NCI-H2029 (cell line): ENCODE results near the gene TMEM52.
A peak's percentile ranks its signal among the peaks of the same experiment; 100 is the strongest.

ENCODE experiments used
- DNase-seq: peaks from one replicate; lab custom pipeline; 2025; lab: John Stamatoyannopoulos, UW

Gene TMEM52

DNA sequence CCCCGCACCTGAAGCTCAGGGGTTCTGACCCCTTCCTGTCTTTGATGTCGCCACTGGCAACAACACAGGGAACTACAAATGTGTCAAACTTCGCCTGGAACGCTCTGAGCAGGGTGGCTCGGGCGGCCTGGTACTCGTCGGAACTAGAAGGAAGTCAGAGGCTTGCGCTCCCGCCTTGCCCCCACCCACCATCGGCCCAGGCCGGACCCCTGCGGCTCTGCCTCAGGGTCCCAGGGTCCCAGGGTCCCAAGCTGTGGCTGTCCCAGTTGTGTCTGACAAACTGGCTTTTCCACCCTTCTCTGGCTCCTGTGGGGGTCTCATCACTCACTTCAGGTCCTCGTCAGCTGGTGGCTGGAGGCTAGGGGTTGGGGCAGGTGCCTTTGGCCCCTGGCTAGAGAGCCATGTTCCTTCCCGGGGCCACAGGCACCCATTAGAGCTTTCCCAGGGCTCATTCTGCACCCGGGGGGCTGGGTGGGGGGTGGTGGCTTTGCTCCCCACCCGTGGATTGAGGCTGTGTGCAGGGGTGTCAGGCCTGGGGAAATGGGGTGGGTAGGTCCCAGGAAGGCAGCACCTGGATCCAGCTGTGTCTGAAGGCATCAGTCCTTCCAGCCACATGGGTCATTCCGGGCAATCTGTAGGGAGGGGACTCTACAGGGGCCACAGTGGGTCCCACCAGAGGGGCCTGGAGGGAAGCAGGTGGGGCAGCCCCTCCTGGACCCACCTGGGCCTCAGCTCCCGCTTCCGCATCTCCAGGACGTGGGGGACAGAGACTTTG is 8.0 kb upstream of the TMEM52 start:
- DNase-seq: no peak

DNA sequence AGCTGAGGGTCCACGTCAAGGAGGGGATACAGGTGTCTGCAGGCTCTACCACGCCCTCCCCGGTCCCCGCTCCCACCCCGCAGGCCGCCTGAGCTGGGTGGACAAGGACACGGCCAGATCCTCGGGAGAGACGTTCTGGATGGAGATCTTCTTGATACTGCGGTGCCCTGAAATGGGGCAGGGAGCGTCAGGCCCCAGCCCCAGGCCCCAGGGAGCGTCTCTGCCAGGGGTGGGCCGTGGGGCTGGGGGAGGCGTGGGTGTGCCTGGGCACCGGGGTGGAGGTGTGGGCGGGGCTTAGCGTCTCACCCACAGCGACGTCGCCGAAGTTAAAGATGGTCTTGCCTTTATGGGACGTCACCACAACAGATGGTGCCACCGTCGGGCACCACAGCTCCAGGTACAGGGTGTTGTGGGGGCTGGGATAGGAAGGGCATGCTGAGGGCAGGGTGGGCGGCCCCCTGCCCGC is 7.3 kb upstream of the TMEM52 start:
- DNase-seq: no peak

DNA sequence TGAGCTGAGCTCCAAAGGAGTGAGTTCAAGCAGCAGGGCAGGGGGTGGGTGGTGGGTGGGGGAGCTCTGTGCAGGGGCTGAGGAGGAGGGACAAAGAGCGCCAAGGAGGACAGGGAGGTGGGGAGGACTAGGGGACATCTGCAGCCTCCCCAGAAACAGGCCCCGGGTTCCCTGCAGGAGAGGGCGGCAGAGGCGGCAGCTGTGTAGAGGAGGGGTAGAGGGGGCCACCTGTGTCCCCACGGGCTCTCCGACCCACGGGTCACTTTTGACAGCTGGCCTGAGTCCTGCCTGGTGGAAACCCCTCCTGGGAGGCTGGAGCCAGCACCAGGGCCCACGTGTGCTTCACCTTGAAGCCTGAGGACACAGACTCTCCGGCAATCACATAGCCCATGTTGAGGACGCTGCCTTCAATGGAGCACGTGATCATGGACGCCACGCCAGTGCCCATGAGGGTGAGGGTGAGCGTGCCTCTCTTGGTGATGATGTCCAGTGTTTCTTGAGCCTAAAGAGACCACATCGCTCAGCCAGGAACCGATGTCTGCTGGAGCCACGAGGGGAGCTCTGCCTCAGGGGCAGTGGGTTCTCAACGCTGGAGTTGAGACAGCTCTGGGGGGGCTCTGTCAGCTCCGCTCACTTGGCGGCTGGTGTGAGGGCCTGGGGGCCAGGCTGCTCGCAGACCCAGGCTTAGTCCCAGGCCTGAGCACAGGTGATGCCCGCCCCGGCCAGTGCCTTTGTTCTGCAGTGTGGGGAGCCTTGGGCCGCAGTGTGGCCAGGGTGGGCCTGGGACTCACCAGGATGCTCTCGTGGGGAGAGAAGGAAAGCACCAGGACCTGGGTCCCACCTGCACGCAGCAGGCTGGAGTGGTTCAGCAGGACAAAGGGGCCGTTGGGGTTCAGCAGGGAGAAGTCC is 6.6 kb upstream of the TMEM52 start:
- no peak for DNase-seq

DNA sequence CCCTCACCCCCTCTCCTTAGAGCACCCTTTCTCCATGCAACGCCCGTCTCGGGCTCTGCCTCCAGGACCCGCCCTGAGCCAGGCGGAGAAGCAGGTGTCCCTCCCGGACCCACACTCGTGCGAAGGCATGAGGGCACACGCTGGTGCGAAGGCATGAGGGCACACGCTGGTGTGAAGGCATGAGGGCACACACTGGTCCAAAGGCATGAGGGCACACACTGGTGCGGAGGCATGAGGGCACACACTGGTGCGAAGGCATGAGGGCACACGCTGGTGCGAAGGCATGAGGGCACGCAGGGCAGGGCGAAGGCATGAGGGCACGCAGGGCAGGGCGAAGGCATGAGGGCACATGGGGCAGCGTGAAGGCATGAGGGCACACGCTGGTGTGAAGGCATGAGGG is 5.8 kb upstream of the TMEM52 start:
- DNase-seq: no peak

DNA sequence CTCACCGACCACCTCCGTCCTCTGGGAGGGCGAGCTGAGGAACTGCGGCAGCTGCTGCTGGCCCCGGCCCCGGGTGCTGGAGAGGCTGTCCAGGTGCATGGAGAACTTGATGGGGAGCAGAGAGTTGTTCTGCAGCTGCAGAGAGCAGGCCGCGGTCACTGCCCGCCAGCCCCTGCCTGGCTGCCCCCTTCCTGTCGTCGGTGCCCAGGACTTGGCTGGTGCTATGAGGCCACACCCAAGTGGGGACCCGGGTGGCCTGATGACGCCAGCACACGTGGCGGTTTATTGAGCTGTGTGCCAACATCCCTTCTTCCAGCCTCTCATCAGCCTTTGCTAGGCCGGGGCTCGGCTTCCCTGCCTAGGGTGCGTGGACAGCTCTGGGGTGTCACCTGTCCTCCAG is 5.3 kb upstream of the TMEM52 start:
- DNase-seq: no peak

DNA sequence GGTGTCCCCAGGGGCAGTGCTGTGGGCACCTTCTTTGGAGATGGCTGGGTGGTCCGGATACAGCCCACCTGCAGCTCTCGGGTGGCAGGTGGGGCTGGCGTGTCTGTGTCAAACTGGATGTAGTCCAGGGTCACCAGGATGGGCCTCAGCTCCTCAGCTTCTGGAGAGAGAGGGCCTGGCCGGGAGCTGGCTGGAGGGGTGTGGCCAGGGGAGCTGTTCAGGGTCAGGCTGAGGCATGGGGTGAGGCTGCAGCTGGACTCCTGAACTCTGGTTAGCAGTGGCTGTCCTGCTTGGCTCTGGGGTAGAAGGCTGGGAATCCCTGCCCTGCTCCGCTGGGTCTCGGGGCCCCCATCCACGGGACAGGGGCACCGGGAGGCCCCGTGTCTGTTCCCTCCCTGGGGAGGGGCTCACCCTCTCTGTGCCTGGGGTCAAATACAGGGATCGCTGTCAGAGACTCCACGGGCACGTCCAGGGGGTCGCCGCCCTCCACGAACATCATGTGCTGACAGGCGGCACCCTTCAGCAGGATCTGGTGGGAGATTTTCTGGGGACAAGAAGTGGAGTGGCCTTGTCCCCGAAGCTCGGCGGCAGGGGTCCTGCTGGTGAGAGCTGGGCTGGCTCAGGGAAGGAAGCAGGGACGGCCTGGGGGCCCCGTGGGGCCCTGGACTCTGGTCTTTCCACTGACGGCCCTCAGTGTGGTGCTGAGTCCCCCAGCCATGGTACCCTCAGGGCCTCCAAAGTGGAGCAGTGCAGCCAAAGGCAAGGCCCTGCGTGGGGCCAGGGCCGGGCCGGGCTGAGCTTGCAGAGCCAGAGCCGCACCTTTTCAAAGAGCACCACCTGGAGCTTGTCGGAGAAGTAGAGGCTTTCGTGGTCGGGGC is 4.1 kb upstream of the TMEM52 start:
- DNase-seq: no peak

DNA sequence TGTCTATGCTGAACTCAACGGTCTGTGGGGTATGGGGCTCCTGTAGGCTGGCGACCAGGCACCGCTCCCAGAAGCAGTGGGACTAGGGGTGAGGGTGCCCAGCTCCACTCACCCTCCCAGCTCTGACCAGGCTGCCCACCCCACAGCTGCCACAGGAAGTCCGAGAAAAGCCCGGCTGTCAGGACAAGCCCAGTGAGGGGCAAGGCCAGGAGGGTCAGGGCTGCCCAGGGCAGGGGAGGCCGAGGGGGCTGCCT is 3.5 kb upstream of the TMEM52 start:
- DNase-seq: no peak

DNA sequence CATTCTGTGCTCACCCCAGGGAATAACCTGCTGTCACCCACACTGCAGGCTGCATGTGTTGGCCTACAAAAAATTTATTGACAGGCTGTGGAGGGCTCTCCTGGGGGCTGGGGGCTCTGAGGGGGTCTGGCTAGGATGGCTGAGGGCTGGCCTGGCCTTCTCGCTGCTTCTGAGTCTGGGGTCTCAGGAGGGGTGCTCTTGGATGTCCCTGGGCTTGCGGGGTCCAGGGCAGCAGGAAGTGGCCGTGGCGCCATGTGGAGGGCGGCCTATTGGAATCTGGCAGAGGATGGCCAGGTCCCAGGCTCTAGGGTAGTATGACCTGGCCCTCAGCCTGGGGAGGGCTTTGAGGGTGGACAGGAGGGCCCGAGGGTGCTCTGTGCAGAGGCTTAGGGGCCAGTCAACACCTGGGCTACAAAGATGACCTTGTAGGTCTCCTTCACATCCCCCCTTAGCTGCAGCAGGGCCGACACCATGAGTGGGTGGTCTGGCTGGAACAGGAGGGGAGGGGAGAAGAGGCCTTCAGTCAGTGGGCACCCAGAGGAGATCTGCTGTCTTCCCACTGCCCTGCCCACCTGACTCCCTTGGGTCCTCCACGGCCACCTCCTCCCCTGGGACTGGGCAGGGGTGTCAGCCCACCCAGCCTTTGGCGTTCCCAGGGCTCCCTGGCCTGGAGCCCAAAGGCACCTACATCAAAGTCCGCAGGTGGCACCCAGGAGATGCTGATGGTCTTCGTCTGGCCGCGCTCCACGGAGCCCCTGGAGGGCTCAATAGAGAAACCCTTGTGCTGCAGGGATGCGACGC is 3.0 kb upstream of the TMEM52 start:
- DNase-seq: no peak

DNA sequence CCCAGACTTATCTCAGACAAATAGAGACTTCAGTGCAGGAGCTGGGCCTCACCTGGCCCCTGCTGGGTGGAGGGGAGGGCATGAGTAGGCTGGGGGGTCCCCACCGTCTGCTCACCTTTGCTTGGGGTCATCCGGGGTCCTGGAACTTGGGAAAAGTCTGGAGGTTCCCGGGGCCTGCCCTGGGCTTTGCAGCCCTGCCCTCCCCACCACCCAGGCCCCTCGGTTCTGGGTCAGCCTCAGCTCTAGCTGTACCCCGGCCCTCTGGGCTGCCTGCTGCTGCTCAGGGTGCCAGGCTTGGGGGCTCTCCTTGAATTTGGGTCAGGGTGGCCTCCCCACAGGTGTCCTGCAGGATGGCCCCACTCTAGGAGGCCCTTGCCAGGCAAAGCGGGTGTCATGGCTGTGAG is 2.4 kb upstream of the TMEM52 start:
- DNase-seq: no peak

DNA sequence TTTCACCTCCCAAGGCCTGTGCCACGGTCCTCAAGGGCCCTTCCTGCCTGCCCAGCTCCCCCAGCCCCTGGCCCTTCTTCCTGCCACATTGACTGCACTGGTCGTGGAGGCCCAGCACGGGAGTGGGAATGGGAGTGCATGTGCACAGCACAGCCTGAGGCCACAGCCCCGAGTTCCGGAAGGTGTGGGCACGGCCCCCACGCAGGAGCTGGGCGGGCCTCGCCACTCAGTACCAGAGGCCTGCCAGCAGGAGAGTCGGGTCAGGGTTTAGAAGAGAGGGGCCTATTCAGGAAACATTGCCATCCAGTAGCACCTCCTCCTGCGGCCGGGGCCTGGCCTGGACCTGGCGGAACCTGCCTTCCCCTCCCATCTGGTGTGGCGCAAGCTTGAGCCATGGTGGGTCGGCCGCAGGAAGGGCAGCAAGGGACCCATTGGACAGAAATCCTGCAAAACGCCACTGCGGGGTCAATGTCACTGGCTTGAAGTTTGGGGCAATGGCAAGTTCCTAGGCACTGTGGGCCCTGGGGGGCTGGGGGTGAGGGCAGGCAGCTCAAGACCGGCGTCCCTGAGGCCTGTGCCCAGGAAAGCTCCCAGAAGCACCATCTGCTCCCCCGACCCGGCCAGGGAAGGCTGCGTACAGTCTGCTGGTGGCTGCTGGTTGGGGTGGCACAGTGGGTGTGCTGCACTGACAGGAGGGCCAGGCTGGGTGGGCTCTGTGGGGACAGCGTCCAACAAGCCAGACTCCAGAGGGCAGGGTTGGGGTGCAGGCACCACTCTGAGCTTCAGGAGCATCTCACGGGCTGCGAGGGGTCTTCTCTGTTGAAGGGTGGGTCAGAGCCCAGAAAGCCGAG is 1.8 kb upstream of the TMEM52 start:
- no peak for DNase-seq

DNA sequence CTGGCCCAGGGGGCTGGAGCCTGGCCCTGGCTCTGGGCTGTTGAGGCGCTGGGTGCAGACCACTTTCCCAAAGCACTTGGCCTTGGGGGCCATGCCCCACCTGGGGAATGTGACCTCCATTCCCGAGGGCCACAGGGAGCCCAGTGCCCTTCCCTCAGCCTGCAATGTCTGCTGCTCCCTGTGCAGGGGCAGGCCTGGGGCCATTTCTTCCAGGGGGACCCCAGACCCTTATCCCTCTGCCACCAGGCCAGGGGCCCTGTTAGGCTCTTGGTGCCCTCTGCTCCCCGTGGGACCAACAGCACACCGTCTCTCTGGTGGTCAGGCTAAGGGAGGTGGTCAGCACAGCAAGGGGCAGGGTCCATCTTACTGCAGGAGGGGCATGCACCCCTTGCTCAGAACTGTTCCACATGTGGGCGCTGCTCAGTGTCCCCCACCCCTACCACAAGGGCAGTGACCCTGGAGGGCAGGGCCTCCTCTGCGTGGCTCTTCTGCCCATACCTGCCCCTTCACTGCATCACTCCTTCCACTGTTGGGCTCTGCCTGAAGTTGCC is 1.1 kb upstream of the TMEM52 start:
- DNase-seq: no peak

DNA sequence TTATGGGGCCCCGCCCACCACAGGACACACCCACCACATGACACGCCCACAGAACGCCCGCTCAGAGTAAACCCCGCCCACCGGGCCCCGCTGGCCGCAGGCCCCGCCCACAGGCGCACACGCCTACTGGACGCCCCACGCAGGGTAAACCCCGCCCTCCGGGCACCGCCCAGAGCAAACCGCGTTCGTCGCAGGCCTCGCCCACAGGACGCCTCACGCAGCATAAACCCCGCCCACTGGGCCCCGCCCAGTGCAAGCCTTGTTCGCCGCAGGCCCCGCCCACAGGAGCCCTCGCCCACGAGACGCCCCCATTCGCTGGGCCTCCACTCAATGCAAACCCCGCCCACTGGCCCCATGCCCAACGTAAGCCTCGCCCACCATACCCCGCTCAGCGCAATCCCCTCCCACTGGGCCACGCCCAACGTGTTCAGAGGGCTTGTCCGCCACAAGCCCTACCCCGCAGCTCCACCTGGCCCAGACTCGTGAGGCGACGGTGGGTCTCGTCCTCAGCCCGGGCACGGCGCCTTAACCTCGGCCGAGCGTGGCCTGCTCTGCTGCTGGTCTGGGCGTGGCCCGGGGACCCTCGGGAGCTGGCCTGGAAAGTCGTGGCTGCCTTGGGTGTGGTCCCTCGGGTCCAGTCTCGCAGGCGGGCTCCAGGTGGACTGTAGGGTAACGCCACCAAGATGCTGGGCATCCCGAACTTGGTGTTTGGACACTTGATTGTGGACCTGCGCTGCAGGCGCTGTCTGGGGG is 401 bp upstream of the TMEM52 start:
- peak; percentile 96 for DNase-seq

DNA sequence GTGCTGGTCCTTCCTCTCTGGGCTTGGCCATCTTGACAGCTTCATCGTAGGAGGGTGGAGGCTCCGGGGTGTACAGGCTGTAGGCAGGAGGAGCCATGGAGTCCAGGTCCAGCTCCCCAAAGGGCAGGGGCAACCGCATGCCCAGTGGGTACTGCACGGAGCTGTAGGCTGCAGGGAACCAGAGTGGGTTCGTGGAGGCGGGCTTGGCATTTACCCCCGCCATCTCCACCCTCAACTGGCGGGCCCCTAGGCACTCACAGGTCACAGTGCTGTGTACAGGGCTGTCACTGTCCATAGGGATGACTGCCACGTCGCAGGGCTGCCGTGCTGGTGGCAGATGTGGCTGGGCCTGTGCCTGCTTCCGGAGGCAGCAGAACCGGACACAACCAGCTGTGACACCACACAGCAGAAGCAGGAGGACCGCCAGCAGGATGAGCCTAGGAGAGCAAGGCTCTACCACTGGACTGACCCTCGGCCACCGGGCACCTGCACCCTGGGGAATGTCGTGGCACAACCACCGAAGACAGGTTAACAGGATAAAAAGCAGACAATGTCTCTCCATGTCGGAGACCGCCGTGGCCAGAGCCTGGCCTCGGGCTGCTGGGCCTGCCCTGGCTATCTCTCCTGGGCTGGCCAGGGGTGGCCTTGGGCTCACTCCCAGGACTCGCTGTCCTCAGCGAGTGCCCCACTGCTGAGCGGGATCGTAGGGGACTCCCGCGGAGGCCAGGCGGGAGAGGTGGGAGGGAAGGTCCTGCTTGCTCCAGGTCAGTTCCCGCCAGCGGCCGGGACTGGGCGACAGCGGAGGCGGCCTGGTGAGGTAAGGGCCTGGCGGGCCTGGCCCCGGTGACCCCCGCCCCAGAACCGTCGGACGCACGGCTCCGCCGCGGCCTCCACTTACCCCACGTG is 831 bp downstream of the TMEM52 start:
- DNase-seq: no peak

DNA sequence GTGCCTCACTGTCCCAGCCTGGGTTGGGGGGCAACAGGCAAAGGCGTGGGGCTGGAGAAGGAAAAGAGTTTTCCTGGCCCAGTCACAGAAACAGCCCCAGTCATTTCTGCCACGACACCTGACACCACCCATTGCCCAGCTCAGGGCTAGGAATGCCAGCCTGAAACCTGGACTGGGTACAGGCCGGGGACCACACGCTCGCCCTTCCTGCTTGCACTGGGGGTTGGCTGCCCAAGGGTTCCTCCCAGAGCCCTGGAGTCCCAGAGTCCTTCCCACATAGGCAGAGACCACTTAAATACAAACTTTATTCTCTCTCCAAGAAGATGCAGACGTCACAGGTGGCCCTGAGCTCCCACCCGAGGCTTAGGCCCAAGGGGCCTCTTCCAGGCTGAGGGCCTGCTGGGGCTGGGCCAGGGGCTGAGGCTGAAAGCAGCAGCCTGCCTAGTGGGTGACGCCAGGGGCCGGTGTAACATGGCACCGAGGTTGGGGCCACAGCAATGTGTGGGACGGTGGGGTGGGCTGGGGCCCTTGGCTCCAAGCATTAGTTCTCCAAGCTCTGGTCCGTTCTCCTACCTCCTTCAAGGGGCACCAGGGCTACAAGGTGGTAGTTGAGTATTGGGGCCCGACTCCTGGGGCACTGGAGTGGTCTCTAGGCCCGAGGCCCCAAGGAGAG is 1.6 kb downstream of the TMEM52 start:
- DNase-seq: no peak

DNA sequence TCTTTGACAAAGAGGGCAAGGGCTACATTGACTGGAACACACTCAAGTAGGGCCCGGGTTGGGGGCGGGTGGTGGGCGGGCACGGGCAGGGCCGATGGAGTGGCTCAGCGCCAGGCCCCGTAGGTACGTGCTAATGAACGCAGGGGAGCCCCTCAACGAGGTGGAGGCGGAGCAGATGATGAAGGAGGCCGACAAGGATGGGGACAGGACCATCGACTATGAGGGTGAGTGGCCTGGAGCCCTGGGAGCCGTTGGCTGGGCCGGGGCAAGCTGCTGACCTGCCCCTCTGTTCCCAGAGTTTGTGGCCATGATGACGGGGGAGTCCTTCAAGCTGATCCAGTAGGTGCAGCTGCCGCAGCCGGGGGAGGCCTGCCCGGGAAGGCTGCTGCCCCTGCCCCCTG is 2.2 kb downstream of the TMEM52 start:
- DNase-seq: no peak

DNA sequence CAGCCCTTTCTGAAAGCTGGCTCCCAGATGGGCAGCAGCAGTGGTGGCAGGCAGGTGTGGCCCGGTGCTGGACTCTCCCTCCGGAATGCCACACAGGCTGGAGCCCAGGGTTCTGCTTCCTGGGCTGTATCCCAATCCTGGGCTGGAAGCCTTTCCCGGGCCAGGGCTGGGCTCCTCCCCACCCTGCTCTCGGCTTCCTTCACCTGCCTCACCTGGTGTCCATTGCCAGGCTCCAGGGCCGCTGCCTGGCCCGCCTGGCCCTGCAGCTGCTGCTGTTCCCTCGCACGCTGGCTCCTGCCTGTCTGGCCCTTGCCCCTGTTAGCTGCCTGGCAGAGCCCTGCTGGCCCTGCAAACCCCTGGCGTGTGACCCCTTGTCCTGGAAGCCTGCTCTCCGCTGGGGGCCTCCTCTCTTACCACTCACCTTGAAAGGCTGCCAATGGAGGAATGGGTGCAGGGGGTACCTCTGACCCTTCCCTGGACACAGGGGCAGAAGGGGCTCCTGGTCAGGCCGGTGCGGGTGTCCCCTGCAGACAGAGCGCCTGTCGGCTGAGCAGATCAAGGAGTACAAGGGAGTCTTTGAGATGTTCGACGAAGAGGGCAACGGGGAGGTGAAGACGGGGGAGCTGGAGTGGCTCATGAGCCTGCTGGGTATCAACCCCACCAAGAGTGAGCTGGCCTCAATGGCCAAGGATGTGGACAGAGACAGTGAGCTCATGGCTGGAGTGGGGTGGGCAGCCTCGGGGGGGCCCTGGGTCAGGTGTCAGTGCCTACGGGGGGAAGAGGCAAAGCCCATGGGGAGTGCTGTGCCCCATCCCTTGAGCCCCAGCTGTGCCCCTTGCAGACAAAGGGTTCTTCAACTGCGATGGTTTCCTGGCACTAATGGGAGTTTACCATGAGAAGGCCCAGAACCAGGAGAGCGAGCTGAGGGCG is 2.9 kb downstream of the TMEM52 start:
- DNase-seq: no peak
